Neural crest cell (in vitro differentiated cells): ENCODE measurements around the gene PIK3R3. TPM values are rescaled to one million over a fixed set of nuclear protein-coding genes. Genes with fewer than 3 reads are reported as not detected.

Source experiments
- DNase-seq: peaks from one replicate; pipeline ENCODE4 v3.0.0; 2021; ENCODE audit warnings: low read depth, mixed read lengths, low spot score
- H3K27ac Mint-ChIP-seq: one replicate; pipeline ENCODE4 v1.8.0; 2021; ENCODE audit warnings: mild to moderate bottlenecking, mixed read lengths; ENCODE audit not compliant: unreplicated experiment
- H3K27me3 Mint-ChIP-seq: 2 replicates; pipeline ENCODE4 v1.8.0; 2021; ENCODE audit warnings: low read depth, mild to moderate bottlenecking, mixed read lengths
- H3K36me3 Mint-ChIP-seq: 2 replicates; pipeline ENCODE4 v1.8.0; 2021; ENCODE audit warnings: low read depth, mild to moderate bottlenecking, mixed read lengths
- H3K4me1 Mint-ChIP-seq: 2 replicates; pipeline ENCODE4 v1.8.0; 2021; ENCODE audit warnings: mixed read lengths
- H3K4me3 Mint-ChIP-seq: one replicate; pipeline ENCODE4 v1.8.0; 2021; ENCODE audit warnings: mild to moderate bottlenecking, mixed read lengths
- H3K9me3 Mint-ChIP-seq: 2 replicates; pipeline ENCODE4 v1.8.0; 2021; ENCODE audit warnings: mixed read lengths
- total RNA-seq: library from RNA; stranded (reverse); gene quantifications from 2 replicates; pipeline ENCODE4 v1.2.1, GENCODE V29; 2021
- TF ChIP-seq, protein P1 (sequence below): fragments of 200-600 bp; sonication (generic); conservative IDR thresholded peaks from 2 replicates; pipeline ENCODE4 v1.5.0; 2021; ENCODE audit warnings: antibody characterized with exemption, mild to moderate bottlenecking

Gene PIK3R3
- total RNA-seq, 1 donor from 2014 or later, result 92.2 TPM

GRCh38 chr1:46053734-46054133 is 78.7 kb downstream of the PIK3R3 start:
- peaks cover 4% of the 10 kb centered on the region for H3K4me1 Mint-ChIP-seq
- H3K4me3 Mint-ChIP-seq, result no peak overlapping the region
- H3K36me3 Mint-ChIP-seq, result peaks cover 31% of the 10 kb centered on the region
- TF ChIP-seq, protein P1, sequence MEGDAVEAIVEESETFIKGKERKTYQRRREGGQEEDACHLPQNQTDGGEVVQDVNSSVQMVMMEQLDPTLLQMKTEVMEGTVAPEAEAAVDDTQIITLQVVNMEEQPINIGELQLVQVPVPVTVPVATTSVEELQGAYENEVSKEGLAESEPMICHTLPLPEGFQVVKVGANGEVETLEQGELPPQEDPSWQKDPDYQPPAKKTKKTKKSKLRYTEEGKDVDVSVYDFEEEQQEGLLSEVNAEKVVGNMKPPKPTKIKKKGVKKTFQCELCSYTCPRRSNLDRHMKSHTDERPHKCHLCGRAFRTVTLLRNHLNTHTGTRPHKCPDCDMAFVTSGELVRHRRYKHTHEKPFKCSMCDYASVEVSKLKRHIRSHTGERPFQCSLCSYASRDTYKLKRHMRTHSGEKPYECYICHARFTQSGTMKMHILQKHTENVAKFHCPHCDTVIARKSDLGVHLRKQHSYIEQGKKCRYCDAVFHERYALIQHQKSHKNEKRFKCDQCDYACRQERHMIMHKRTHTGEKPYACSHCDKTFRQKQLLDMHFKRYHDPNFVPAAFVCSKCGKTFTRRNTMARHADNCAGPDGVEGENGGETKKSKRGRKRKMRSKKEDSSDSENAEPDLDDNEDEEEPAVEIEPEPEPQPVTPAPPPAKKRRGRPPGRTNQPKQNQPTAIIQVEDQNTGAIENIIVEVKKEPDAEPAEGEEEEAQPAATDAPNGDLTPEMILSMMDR, result no peak
- no peak for DNase-seq
- no peak overlapping the region for H3K27ac Mint-ChIP-seq
- H3K9me3 Mint-ChIP-seq, result no peaks in the 10 kb centered on the region
- H3K27me3 Mint-ChIP-seq, result no peaks in the 10 kb centered on the region

GRCh38 chr1:46044116-46044515 is 88.3 kb downstream of the PIK3R3 start:
- peaks cover 14% of the 10 kb centered on the region for H3K4me1 Mint-ChIP-seq
- TF ChIP-seq, protein P1, result no peak
- no peak overlapping the region for H3K27ac Mint-ChIP-seq
- H3K9me3 Mint-ChIP-seq, result no peaks in the 10 kb centered on the region
- no peak overlapping the region for H3K4me3 Mint-ChIP-seq
- DNase-seq, result no peak
- no peaks in the 10 kb centered on the region for H3K27me3 Mint-ChIP-seq
- H3K36me3 Mint-ChIP-seq, result peaks cover 8% of the 10 kb centered on the region

GRCh38 chr1:46043458-46044017 is 88.9 kb downstream of the PIK3R3 start:
- H3K4me1 Mint-ChIP-seq, result peaks cover 14% of the 10 kb centered on the region
- peaks cover 8% of the 10 kb centered on the region for H3K36me3 Mint-ChIP-seq
- DNase-seq, result no peak
- no peaks in the 10 kb centered on the region for H3K9me3 Mint-ChIP-seq
- TF ChIP-seq, protein P1, result no peak
- no peak overlapping the region for H3K27ac Mint-ChIP-seq
- H3K4me3 Mint-ChIP-seq, result peak overlapping the region; percentile 3
- no peaks in the 10 kb centered on the region for H3K27me3 Mint-ChIP-seq

DNA sequence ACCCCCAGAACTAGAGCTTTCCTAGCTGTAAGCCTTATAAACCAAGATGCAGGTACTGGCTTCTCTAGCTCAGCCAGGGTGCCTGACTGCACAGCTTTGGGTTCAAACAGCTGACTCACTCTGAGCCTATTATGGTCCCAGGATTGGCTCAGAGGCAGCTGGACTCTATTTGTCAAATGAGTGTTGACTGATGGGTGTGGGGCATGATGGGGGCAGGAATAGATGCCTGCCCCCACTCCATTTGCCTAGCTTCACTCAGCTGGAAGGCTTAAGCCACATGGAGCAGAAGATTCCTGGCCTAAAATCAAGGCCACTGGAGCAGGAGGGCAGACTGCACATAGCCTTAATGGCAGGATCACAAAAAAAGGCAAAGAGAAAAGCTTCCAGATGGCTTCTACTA is 90.5 kb downstream of the PIK3R3 start:
- H3K4me3 Mint-ChIP-seq, result no peak overlapping the region
- H3K36me3 Mint-ChIP-seq, result peaks cover 8% of the 10 kb centered on the region
- DNase-seq, result no peak
- H3K27ac Mint-ChIP-seq, result no peak overlapping the region
- H3K27me3 Mint-ChIP-seq, result no peaks in the 10 kb centered on the region
- TF ChIP-seq, protein P1, result no peak
- peaks cover 14% of the 10 kb centered on the region for H3K4me1 Mint-ChIP-seq
- H3K9me3 Mint-ChIP-seq, result no peaks in the 10 kb centered on the region

- Mint-ChIP-seq H3K27me3 (no peaks in the 10 kb centered on the region), H3K27ac (no peak overlapping the region), H3K4me3 (no peak overlapping the region), H3K9me3 (no peaks in the 10 kb centered on the region), H3K36me3 (peaks cover 8% of the 10 kb centered on the region), H3K4me1 (peaks cover 14% of the 10 kb centered on the region)
- TF ChIP-seq, protein P1, result no peak
- no peak for DNase-seq
These were observed 90.9 kb downstream of the PIK3R3 start for GRCh38 chr1:46041551-46041950.
